Central memory CD8-positive, alpha-beta T cell (primary cell): ENCODE results near the gene IFITM2.

Experiments used
- ATAC-seq: fragments of 150-1000 bp; cut with Tn5 transposase; replicated peaks from 2 replicates; pipeline ENCODE4 v1.10.0; 2022; ENCODE audit warnings: mild to moderate bottlenecking, moderate FRiP score, moderate number of reproducible peaks; ENCODE audit not compliant: poor library complexity, severe bottlenecking; ENCODE audit errors: extremely low read depth
- DNase-seq, 2 donors: peaks; one replicate each; pipeline ENCODE4 v3.0.0; 2021; ENCODE audit warnings: low spot score in 2 of 2
- H3K27ac Mint-ChIP-seq: one replicate; pipeline ENCODE4 v1.8.0; 2022; ENCODE audit warnings: low read depth, mild to moderate bottlenecking, moderate library complexity, mixed read lengths
- H3K27me3 Mint-ChIP-seq: one replicate; pipeline ENCODE4 v1.8.0; 2022; ENCODE audit warnings: mixed read lengths
- H3K36me3 Mint-ChIP-seq: one replicate; pipeline ENCODE4 v1.8.0; 2022; ENCODE audit warnings: mild to moderate bottlenecking, moderate library complexity, mixed read lengths; ENCODE audit not compliant: insufficient read depth
- H3K4me1 Mint-ChIP-seq: one replicate; pipeline ENCODE4 v1.8.0; 2022; ENCODE audit warnings: mixed read lengths
- H3K4me3 Mint-ChIP-seq: one replicate; pipeline ENCODE4 v1.8.0; 2022; ENCODE audit warnings: mild to moderate bottlenecking, moderate library complexity, mixed read lengths
- H3K9me3 Mint-ChIP-seq: one replicate; pipeline ENCODE4 v1.8.0; 2022; ENCODE audit warnings: mixed read lengths

IFITM2 gene

GRCh38 chr11:291281-292210, 16.1 kb upstream of the IFITM2 start:
- ATAC-seq, result no peak
- Mint-ChIP-seq H3K4me3 (peak overlapping the region; percentile 88), H3K27ac (no peak overlapping the region), H3K4me1 (peaks cover 39% of the 10 kb centered on the region), H3K27me3 (no peaks in the 10 kb centered on the region), H3K9me3 (no peaks in the 10 kb centered on the region), H3K36me3 (peaks cover 29% of the 10 kb centered on the region)
- DNase-seq, result no peak

- Mint-ChIP-seq H3K36me3 (peaks cover 25% of the 10 kb centered on the region), H3K9me3 (no peaks in the 10 kb centered on the region), H3K27ac (no peak overlapping the region), H3K27me3 (no peaks in the 10 kb centered on the region), H3K4me3 (no peak overlapping the region), H3K4me1 (peaks cover 38% of the 10 kb centered on the region)
- ATAC-seq, result no peak
- DNase-seq, result no peak
These were observed 15.2 kb upstream of the IFITM2 start for GRCh38 chr11:292211-293121.

GRCh38 chr11:293271-293851, 14.3 kb upstream of the IFITM2 start:
- Mint-ChIP-seq H3K9me3 (no peaks in the 10 kb centered on the region), H3K36me3 (peaks cover 20% of the 10 kb centered on the region), H3K4me1 (peaks cover 36% of the 10 kb centered on the region), H3K27me3 (no peaks in the 10 kb centered on the region), H3K4me3 (no peak overlapping the region), H3K27ac (no peak overlapping the region)
- no peak for DNase-seq
- ATAC-seq, result no peak

- H3K27ac Mint-ChIP-seq, result no peak overlapping the region
- peaks cover 20% of the 10 kb centered on the region for H3K36me3 Mint-ChIP-seq
- ATAC-seq (no peak), DNase-seq (no peak)
- no peaks in the 10 kb centered on the region for H3K9me3 Mint-ChIP-seq
- H3K27me3 Mint-ChIP-seq, result no peaks in the 10 kb centered on the region
- no peak overlapping the region for H3K4me3 Mint-ChIP-seq
- H3K4me1 Mint-ChIP-seq, result peaks cover 36% of the 10 kb centered on the region
These were observed 13.6 kb upstream of the IFITM2 start for GRCh38 chr11:293852-294661.

- Mint-ChIP-seq H3K27ac (no peak overlapping the region), H3K4me1 (peaks cover 31% of the 10 kb centered on the region), H3K9me3 (no peaks in the 10 kb centered on the region), H3K4me3 (no peak overlapping the region), H3K27me3 (no peaks in the 10 kb centered on the region), H3K36me3 (peaks cover 19% of the 10 kb centered on the region)
- DNase-seq, result no peak
- ATAC-seq, result no peak
These were observed 12.8 kb upstream of the IFITM2 start for GRCh38 chr11:294780-295179.

GRCh38 chr11:295351-296170, 12.1 kb upstream of the IFITM2 start:
- Mint-ChIP-seq H3K9me3 (no peaks in the 10 kb centered on the region), H3K36me3 (peaks cover 16% of the 10 kb centered on the region), H3K27ac (no peak overlapping the region), H3K4me1 (peaks cover 23% of the 10 kb centered on the region), H3K4me3 (no peak overlapping the region), H3K27me3 (no peaks in the 10 kb centered on the region)
- ATAC-seq (no peak), DNase-seq (no peak)

- H3K36me3 Mint-ChIP-seq, result peaks cover 12% of the 10 kb centered on the region
- ATAC-seq, result no peak
- peaks cover 15% of the 10 kb centered on the region for H3K4me1 Mint-ChIP-seq
- H3K27me3 Mint-ChIP-seq, result no peaks in the 10 kb centered on the region
- H3K4me3 Mint-ChIP-seq, result no peak overlapping the region
- no peaks in the 10 kb centered on the region for H3K9me3 Mint-ChIP-seq
- DNase-seq, result no peak
- no peak overlapping the region for H3K27ac Mint-ChIP-seq
These were observed 11.2 kb upstream of the IFITM2 start for GRCh38 chr11:296171-297050.

- H3K9me3 Mint-ChIP-seq, result no peaks in the 10 kb centered on the region
- DNase-seq (no peak), ATAC-seq (peak; percentile 29)
- no peaks in the 10 kb centered on the region for H3K27me3 Mint-ChIP-seq
- peak overlapping the region; percentile 36 for H3K27ac Mint-ChIP-seq
- peaks cover 13% of the 10 kb centered on the region for H3K4me1 Mint-ChIP-seq
- H3K4me3 Mint-ChIP-seq, result peak overlapping the region; percentile 63
- peaks cover 10% of the 10 kb centered on the region for H3K36me3 Mint-ChIP-seq
These were observed 10.5 kb upstream of the IFITM2 start for GRCh38 chr11:297051-297585.

GRCh38 chr11:297586-298405, 9.8 kb upstream of the IFITM2 start:
- no peak for DNase-seq
- H3K4me3 Mint-ChIP-seq, result peak overlapping the region; percentile 63
- H3K36me3 Mint-ChIP-seq, result peaks cover 9% of the 10 kb centered on the region
- H3K9me3 Mint-ChIP-seq, result no peaks in the 10 kb centered on the region
- peak overlapping the region; percentile 36 for H3K27ac Mint-ChIP-seq
- peak; percentile 57 for ATAC-seq
- no peaks in the 10 kb centered on the region for H3K27me3 Mint-ChIP-seq
- H3K4me1 Mint-ChIP-seq, result peaks cover 15% of the 10 kb centered on the region
